HUES48 (cell line): ENCODE data around the gene TBC1D22A.

Experiments
- H3K27ac ChIP-seq: one replicate; pipeline ENCODE4 v1.7.0; 2013; ENCODE audit warnings: low read depth, low read length, inconsistent platforms
- H3K27me3 ChIP-seq: 2 replicates; pipeline ENCODE4 v1.6.1; 2013; ENCODE audit warnings: mild to moderate bottlenecking, low read length; ENCODE audit not compliant: control insufficient read depth, insufficient read depth
- H3K36me3 ChIP-seq: 2 replicates; pipeline ENCODE4 v1.6.1; 2013; ENCODE audit warnings: low read length; ENCODE audit not compliant: control insufficient read depth, insufficient read depth
- H3K4me1 ChIP-seq: 2 replicates; pipeline ENCODE4 v1.6.1; 2013; ENCODE audit warnings: mild to moderate bottlenecking, low read length; ENCODE audit not compliant: control insufficient read depth, insufficient read depth
- H3K4me3 ChIP-seq: 2 replicates; pipeline ENCODE4 v1.5.1; 2013; ENCODE audit warnings: mild to moderate bottlenecking, low read depth, low read length
- H3K9ac ChIP-seq: 2 replicates; pipeline ENCODE4 v1.6.1; 2013; ENCODE audit warnings: mild to moderate bottlenecking, low read depth, low read length, moderate library complexity
- H3K9me3 ChIP-seq: 2 replicates; pipeline ENCODE4 v1.6.1; 2013; ENCODE audit warnings: low read length; ENCODE audit not compliant: control insufficient read depth, insufficient read depth

The TBC1D22A gene

DNA sequence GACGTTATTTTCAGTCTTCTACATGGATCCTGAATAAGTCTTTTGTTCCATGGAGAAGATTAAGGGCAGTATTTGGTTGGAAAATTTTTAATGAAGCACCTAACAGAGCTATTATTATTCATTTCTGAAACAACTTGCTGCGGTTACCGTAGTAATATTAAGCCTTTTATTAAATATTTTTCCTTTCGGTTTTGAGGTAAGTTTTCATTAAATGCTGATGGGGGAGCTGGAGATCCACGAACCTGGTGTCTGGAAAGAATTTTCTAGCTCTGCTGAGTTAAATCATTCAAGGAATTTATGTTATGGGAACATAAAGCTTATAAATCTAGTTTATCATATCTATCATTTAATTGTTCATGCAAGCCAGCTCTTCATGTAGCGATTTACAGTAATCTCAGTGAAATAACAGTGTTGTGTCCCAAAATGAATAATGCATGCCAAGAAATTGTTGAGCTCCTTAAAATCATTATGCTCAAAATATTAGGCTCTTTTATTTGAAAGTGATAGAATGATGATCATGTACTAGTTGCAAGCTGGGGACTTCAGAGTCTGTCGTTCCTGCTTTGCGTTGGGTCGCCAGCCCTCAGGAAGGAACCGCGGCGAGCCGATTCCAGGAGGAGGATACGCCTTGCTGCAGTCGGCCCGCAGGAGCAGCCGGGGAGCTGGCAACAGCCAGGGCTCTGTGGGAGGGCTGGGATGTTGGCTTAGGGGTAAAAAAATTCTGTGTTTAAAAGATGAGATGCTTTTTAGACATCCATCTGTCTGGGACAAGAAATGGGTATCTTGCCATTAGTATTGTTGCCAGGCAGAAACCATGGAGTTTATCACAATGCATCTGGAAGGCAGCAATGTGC, 83.1 kb downstream of the TBC1D22A start:
- H3K27ac ChIP-seq = no peak overlapping the region
- H3K27me3 ChIP-seq = no peaks in the 10 kb centered on the region
- no peak overlapping the region for H3K9ac ChIP-seq
- H3K36me3 ChIP-seq = no peaks in the 10 kb centered on the region; the same call in 1 of the 2 replicates
- no peaks in the 10 kb centered on the region for H3K9me3 ChIP-seq
- peaks cover 5% of the 10 kb centered on the region; the same call in 1 of the 2 replicates for H3K4me1 ChIP-seq
- H3K4me3 ChIP-seq = no peak overlapping the region

DNA sequence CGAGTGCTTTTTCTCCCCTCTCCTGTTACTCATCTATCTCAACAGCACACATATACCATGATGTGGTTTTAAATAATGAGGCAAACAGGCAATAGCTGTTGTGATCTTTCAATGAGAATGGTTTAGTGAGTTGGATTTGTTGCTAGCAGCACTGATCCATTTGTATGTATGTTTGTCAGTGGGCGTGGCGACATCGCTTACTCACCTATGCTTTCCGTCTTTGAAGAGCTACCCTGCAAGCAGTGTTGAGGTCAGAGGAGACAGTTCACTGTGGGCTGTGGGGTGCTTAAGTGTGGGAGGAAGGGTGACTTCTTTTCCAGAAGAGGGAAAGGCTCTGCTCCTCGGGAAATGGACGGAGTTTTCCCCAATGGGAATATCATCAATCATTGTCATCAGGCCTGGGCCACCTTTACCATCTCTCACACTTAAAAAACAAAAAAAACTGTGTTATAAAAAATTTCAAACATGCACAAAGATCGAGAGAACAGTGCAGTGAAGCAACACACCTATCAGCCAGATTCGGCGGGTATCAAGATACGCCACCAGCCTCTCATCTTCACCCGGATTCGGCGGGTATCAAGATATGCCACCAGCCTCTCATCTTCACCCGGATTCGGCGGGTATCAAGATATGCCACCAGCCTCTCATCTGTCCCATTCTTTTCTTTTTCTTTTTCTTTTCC, 83.8 kb downstream of the TBC1D22A start:
- H3K36me3 ChIP-seq = no peaks in the 10 kb centered on the region; the same call in 1 of the 2 replicates

DNA sequence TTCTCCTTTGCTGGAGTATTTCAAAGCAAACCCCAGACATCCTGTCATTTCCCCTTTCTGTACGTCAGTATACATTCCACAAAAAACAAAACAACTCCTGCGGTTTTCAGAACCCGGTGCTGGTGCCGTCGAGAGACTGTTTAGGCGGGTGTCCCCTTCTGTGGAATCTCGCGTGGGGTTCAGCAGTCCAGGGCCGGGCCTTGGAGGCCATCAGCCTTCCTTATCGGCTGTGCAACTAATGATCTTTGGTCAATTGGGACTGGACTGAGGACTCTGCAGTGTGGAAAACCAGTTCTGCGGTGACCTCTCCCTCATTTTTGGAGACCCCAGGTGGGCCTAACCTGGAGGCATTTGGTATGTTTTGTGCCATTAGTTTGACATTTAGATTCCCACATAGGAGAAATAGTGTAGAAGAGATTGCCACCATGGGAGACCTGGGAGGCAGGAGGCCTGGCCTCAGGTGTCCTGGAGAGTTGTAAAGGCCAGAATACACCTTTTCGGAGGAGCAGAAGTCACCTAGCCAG, 84.4 kb downstream of the TBC1D22A start:
- Histone ChIP-seq H3K36me3 (no peaks in the 10 kb centered on the region; the same call in 1 of the 2 replicates), H3K9ac (no peak overlapping the region), H3K4me3 (no peak overlapping the region), H3K4me1 (peaks cover 5% of the 10 kb centered on the region; the same call in 1 of the 2 replicates), H3K27ac (no peak overlapping the region), H3K9me3 (no peaks in the 10 kb centered on the region), H3K27me3 (no peaks in the 10 kb centered on the region)

More for the DNA sequence above, 83.8 kb downstream of the TBC1D22A start:
- Histone ChIP-seq H3K4me1 (peaks cover 5% of the 10 kb centered on the region; the same call in 1 of the 2 replicates), H3K27ac (no peak overlapping the region), H3K9ac (no peak overlapping the region), H3K9me3 (no peaks in the 10 kb centered on the region), H3K27me3 (no peaks in the 10 kb centered on the region), H3K4me3 (no peak overlapping the region)

DNA sequence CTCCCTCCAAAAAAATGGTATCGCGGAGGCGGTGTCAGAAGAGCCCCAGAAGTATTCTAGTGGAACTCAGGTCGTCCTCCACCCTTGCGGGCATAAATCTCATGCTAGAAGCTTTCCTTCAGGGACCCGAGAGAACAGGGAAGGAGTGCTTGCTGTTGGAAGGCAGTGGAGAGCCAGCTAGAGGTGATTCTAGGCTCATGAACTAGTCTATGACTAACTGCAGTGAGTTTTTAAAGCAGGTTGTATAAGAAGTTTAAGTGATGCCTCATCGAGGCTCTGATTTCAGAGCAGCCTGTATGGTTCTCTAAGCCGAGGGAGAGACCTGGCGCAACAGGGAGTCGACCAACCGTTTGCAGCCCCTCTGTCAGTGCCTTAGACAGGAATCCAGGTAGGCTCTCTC, 85.7 kb downstream of the TBC1D22A start:
- Histone ChIP-seq H3K9ac (no peak overlapping the region), H3K27me3 (no peaks in the 10 kb centered on the region), H3K4me1 (peaks cover 5% of the 10 kb centered on the region; the same call in 1 of the 2 replicates), H3K9me3 (no peaks in the 10 kb centered on the region), H3K4me3 (no peak overlapping the region), H3K36me3 (no peaks in the 10 kb centered on the region; the same call in 1 of the 2 replicates), H3K27ac (no peak overlapping the region)

DNA sequence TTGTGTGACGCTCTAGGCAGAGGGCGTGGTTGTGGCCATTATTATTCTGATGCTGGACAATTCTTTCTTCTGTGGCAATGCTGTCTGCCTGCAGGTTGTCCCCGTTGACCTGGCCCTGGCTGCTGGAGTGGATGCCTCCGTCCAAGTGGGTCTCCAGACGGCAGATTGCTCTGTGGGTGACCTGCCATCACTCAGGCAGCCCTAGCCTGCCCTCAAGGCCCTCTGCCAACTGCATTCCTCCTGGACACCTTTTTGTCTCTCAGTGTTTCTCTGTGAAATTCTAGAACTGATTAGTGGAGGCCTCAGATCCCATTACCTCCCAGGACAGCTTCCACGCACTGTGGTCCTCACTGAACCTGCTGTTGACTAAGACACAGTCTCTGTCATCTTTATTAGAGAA, 86.7 kb downstream of the TBC1D22A start:
- no peak overlapping the region for H3K27ac ChIP-seq
- H3K9ac ChIP-seq = no peak overlapping the region
- no peaks in the 10 kb centered on the region for H3K27me3 ChIP-seq
- H3K4me3 ChIP-seq = no peak overlapping the region
- H3K9me3 ChIP-seq = no peaks in the 10 kb centered on the region
- H3K4me1 ChIP-seq = peaks cover 7% of the 10 kb centered on the region; the same call in 1 of the 2 replicates
- no peaks in the 10 kb centered on the region; the same call in 1 of the 2 replicates for H3K36me3 ChIP-seq

DNA sequence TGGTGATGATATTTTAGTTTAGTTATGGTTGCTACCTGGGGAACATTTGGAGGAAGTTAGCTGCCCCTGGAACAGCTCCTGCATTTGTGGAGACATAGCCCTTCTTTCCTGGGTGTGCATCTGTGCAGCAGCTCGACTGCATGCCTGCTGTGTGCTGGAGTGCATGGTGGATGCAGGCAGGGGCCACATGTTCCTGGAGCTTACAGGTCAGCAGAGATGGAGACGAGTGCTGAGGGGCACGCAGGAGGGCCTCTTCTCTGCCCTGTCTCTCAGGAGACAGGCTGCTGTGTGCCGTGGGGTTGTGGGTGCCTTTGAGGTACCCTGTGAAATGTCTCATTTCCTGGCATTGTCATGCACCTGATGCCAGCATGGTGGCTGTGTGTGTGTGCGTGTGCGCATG, 87.5 kb downstream of the TBC1D22A start:
- H3K4me1 ChIP-seq = peaks cover 7% of the 10 kb centered on the region; the same call in 1 of the 2 replicates
- no peak overlapping the region for H3K9ac ChIP-seq
- H3K27me3 ChIP-seq = no peaks in the 10 kb centered on the region
- H3K9me3 ChIP-seq = no peaks in the 10 kb centered on the region
- no peaks in the 10 kb centered on the region; the same call in 1 of the 2 replicates for H3K36me3 ChIP-seq
- no peak overlapping the region for H3K4me3 ChIP-seq
- no peak overlapping the region for H3K27ac ChIP-seq

DNA sequence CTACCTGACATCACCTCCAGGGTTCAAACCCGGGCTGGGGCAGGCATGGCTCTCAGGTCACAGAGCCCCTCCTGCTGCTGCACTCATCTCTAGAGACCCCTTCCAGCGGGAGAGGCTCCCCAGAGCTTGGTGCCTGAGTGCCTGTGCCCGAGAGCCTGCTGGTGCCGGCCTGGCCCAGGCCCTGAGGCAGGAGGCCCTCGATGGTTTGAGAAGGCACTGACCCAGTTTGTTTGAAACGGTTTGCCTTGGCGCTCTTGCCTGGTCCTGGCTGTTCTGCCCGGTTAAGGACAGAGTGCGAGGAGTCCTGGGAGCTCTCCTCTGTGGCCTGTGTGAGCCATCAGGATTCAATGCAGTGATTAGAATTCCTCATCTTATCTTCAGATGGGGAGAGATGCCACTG, 88.9 kb downstream of the TBC1D22A start:
- H3K27ac ChIP-seq = no peak overlapping the region
- no peaks in the 10 kb centered on the region for H3K9me3 ChIP-seq
- no peak overlapping the region for H3K4me3 ChIP-seq
- H3K9ac ChIP-seq = no peak overlapping the region
- H3K36me3 ChIP-seq = no peaks in the 10 kb centered on the region; the same call in 1 of the 2 replicates
- no peaks in the 10 kb centered on the region for H3K27me3 ChIP-seq
- H3K4me1 ChIP-seq = 0 out of 2 replicates have a peak, but pooled peaks cover 5% of the 10 kb centered on the region

DNA sequence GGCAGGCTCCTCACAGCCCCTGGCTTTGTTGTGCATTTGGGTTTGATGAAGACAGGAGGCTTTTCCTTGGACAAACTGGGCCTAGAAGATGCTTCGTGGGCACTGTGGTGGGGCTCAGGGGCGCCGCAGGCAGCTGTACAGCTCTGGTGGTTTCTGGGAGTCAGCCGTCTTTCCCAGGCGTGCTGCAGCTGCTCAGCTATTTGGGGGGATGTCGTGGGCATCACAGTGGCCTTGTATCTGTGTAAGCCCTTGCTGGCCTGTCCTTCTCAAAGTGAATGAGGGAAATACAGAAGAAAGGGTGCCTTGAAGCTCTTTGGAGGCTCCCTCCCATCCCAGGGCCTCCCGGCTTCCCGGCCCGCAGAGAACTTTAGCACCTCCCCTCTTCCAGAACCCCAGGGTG, 89.5 kb downstream of the TBC1D22A start:
- Histone ChIP-seq H3K9me3 (no peaks in the 10 kb centered on the region), H3K36me3 (no peaks in the 10 kb centered on the region; the same call in 1 of the 2 replicates), H3K4me1 (0 out of 2 replicates have a peak, but pooled peaks cover 5% of the 10 kb centered on the region), H3K9ac (no peak overlapping the region), H3K27ac (no peak overlapping the region), H3K4me3 (no peak overlapping the region), H3K27me3 (no peaks in the 10 kb centered on the region)

DNA sequence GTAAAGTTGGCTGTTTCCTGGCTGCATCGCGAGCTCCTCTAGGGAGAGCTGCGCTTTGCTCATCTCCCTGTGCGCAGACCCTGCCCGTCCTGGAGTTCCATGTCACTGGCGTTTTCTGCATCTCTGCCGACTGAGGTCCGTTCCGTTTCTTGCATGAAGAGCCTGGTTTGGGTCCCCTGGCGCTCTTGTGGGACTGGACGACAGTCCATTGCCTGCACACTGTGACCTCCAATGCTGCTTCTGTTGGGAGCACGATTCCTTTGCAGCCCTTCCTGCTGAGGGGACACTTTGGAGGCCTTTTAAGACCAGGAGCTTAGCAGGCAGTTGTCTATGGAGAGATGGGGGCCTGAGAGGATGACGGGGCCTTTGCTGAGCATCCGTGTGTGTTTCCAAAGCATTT, 90.3 kb downstream of the TBC1D22A start:
- Histone ChIP-seq H3K4me1 (0 out of 2 replicates have a peak, but pooled peaks cover 5% of the 10 kb centered on the region), H3K27me3 (no peaks in the 10 kb centered on the region), H3K27ac (no peak overlapping the region), H3K9ac (no peak overlapping the region), H3K36me3 (no peaks in the 10 kb centered on the region; the same call in 1 of the 2 replicates), H3K9me3 (no peaks in the 10 kb centered on the region), H3K4me3 (no peak overlapping the region)

DNA sequence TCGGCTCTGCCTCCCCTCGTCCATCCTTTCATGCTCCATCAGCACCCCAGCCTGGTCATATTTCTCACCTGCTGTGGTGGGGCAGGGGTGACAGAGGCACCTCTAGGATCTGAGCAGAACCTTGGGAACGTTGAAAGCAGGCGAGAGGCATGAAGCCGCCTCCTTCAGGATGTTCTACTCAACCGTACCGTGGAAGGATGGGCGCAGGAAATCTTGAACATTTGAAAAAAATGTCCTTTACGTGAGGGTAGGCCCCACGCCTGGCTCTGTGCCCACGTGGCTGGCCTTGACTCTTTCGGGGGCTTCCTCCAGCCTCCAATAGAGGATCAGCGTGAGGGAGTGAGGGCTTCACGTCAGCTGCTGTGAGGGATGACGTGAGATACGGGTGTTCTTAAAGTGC, 90.7 kb downstream of the TBC1D22A start:
- H3K9ac ChIP-seq = no peak overlapping the region
- no peaks in the 10 kb centered on the region for H3K9me3 ChIP-seq
- no peaks in the 10 kb centered on the region for H3K27me3 ChIP-seq
- no peaks in the 10 kb centered on the region; the same call in 1 of the 2 replicates for H3K36me3 ChIP-seq
- H3K4me1 ChIP-seq = 0 out of 2 replicates have a peak, but pooled peaks cover 5% of the 10 kb centered on the region
- H3K27ac ChIP-seq = no peak overlapping the region
- no peak overlapping the region for H3K4me3 ChIP-seq
